Bronchial epithelial cell (primary cell): ENCODE results near the gene NHERF1. TPM values are rescaled to one million over a fixed set of nuclear protein-coding genes. Genes with fewer than 3 reads are reported as not detected.

ENCODE experiments used
- DNase-seq: peaks from one replicate; pipeline ENCODE4 v3.0.0-alpha.2; 2010; ENCODE audit warnings: low read depth
- FAIRE-seq: peaks from 2 replicates; lab custom pipeline; 2011; peaks lifted over from hg19 to GRCh38; lab: Jason Lieb, UNC
- H3K27me3 ChIP-seq: 2 replicates; pipeline ENCODE4 v1.5.1; 2011; ENCODE audit warnings: low read length; ENCODE audit not compliant: control insufficient read depth, insufficient read depth
- H3K36me3 ChIP-seq: 2 replicates; pipeline ENCODE4 v1.5.1; 2011; ENCODE audit warnings: low read length; ENCODE audit not compliant: control insufficient read depth, insufficient read depth
- H3K4me3 ChIP-seq: 2 replicates; pipeline ENCODE4 v1.5.1; 2011; ENCODE audit warnings: mild to moderate bottlenecking, low read depth, low read length, control low read depth
- CTCF ChIP-seq: IDR thresholded peaks from 2 replicates; pipeline ENCODE4 v1.5.1; 2011; ENCODE audit warnings: mild to moderate bottlenecking, moderate library complexity, low read length, control low read depth, inconsistent platforms; ENCODE audit not compliant: insufficient read depth, severe bottlenecking
- total RNA-seq: library from RNA; depleted of rRNA; stranded (reverse); fragments of >200 nt; gene quantifications from 2 replicates; pipeline ENCODE4 v1.2.1, GENCODE V29; 2014

Gene NHERF1
- total RNA-seq, 1 donor from 2014 or later = 35.3 TPM

GRCh38 chr17:74785096-74785980 is 36.9 kb downstream of the NHERF1 start:
- TF ChIP-seq CTCF = peak; percentile 13
- FAIRE-seq (peak; percentile 91), DNase-seq (peak; percentile 56)
- Histone ChIP-seq H3K4me3 (no peak overlapping the region), H3K36me3 (peaks cover 9% of the 10 kb centered on the region), H3K27me3 (no peaks in the 10 kb centered on the region)

GRCh38 chr17:74785981-74786360 is 37.5 kb downstream of the NHERF1 start:
- Histone ChIP-seq H3K4me3 (no peak overlapping the region), H3K36me3 (peaks cover 7% of the 10 kb centered on the region), H3K27me3 (no peaks in the 10 kb centered on the region)
- no peak for TF ChIP-seq CTCF
- FAIRE-seq (peak; percentile 23), DNase-seq (no peak)

GRCh38 chr17:74786431-74787055 is 38.1 kb downstream of the NHERF1 start:
- no peak for DNase-seq
- TF ChIP-seq CTCF = no peak
- Histone ChIP-seq H3K36me3 (peaks cover 7% of the 10 kb centered on the region), H3K4me3 (no peak overlapping the region), H3K27me3 (no peaks in the 10 kb centered on the region)
- FAIRE-seq = peak; percentile 60

GRCh38 chr17:74790161-74791058 is 42.0 kb downstream of the NHERF1 start:
- FAIRE-seq (no peak), DNase-seq (peak; percentile 41)
- peaks cover 10% of the 10 kb centered on the region for H3K36me3 ChIP-seq
- TF ChIP-seq CTCF = no peak
- no peak overlapping the region for H3K4me3 ChIP-seq
- H3K27me3 ChIP-seq = no peaks in the 10 kb centered on the region

- no peak for TF ChIP-seq CTCF
- DNase-seq (no peak), FAIRE-seq (no peak)
- Histone ChIP-seq H3K4me3 (no peak overlapping the region), H3K27me3 (no peaks in the 10 kb centered on the region), H3K36me3 (peaks cover 14% of the 10 kb centered on the region)
Measured at GRCh38 chr17:74792586-74793105, 44.2 kb downstream of the NHERF1 start.
